Suppressor macrophage treated with lipopolysaccharide for 4 hours (primary cell): Measurements from ENCODE around the gene CHRM4.
"Not testable (repeated sequence)": the region's sequence is repeated elsewhere in the genome, so short reads cannot be mapped to it uniquely, and the experiment has no call there.

Experiments used
- DNase-seq: peaks from one replicate; pipeline ENCODE4 v3.0.0-alpha.2; 2020

CHRM4 gene

DNA sequence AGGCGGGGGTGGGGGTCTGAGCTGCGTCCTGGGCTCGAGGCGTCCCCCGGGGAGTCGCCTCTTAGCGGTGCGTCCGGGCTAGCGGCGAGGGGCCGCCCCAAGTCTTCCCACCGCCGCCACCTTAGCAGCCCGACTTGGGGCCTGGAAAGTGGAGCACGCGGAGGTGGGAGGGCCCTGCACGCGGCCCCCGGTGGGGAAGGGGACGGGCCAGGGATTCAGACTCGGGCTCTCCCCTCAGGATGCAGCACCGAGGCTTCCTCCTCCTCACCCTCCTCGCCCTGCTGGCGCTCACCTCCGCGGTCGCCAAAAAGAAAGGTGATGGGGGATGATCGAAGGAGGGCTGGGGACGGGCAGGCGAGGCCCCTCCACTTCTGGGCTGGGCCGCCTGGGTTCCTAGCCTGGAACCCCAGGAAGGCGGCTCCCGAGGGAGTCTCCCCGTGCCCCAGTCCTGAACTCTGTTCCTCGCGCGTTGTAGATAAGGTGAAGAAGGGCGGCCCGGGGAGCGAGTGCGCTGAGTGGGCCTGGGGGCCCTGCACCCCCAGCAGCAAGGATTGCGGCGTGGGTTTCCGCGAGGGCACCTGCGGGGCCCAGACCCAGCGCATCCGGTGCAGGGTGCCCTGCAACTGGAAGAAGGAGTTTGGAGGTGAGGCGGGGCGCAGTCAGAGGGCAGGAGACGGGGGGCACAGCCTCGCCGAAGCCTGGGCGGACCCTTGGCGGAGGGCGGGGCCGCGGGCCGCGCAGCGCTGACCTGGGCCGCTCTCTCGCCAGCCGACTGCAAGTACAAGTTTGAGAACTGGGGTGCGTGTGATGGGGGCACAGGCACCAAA, 9.5 kb downstream of the CHRM4 start:
- DNase-seq: no peak

DNA sequence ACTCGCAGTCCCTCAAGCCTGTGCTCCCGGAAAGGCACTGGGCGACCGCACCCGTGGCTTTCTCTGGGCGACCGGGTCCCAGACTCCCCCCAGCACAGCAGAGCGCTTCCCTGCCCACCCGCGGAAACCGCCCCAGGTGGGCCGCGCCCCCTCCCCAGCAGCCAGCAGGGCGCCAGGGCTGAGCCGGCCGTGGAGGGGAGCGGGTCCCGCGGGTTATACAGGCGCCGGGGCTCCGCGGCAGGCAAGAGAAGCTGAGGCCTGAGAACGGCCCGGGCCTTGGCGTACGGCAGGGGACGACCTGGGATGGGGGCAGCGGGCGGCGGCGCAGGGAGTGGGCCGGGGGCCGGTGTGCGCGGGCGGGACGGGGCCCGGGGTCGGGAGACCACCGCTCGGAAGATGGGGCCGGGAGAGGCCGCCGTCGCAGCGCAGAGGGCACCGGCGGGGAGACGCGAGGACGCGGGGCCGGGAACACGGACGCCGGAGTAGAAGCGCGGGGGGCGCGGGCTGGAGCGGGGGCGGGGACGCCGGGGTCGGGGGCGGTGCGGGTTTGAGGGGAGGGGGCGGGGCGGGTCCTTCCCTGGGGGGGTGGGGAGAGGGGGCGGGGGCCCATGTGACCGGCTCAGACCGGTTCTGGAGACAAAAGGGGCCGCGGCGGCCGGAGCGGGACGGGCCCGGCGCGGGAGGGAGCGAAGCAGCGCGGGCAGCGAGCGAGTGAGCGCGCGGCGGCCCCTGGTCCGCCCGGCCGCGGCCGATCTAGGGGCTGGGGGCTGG, 10.3 kb downstream of the CHRM4 start, which contains the start of gene MDK:
MDK (plus strand) TSS at position 622 of the 771 bp plus-strand sequence. CDS start 389 bp downstream, outside the sequence.
- DNase-seq: no peak

DNA sequence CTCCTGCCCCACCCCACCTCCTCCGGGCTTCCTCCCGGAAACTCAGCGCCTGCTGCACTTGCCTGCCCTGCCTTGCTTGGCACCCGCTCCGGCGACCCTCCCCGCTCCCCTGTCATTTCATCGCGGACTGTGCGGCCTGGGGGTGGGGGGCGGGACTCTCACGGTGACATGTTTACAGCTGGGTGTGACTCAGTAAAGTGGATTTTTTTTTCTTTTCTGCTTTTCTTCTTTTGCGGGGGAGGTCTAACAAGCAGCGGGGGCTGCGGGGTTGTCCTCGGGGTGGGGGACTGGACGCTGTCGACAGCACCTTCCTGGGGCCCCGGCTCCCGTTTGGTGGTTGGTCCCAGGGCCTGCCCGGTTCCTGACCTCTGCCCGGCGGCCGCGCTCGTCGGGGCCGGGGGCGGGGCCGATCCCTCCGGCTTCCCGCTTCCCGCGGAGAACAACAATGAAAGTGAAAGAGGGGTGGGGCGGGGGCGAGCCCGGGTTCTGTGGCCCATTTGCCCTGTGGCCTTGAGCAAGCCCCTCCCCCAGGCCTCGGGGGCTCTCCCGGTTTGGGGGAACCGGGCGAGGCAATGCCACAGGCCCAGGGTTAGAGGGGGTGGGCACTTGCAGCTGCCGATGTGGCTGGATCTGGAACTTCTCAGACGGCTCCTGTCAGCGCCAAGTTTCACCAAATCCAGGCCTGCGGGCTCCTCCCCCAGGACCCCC, 11.1 kb downstream of the CHRM4 start:
- DNase-seq: peak; percentile 89

DNA sequence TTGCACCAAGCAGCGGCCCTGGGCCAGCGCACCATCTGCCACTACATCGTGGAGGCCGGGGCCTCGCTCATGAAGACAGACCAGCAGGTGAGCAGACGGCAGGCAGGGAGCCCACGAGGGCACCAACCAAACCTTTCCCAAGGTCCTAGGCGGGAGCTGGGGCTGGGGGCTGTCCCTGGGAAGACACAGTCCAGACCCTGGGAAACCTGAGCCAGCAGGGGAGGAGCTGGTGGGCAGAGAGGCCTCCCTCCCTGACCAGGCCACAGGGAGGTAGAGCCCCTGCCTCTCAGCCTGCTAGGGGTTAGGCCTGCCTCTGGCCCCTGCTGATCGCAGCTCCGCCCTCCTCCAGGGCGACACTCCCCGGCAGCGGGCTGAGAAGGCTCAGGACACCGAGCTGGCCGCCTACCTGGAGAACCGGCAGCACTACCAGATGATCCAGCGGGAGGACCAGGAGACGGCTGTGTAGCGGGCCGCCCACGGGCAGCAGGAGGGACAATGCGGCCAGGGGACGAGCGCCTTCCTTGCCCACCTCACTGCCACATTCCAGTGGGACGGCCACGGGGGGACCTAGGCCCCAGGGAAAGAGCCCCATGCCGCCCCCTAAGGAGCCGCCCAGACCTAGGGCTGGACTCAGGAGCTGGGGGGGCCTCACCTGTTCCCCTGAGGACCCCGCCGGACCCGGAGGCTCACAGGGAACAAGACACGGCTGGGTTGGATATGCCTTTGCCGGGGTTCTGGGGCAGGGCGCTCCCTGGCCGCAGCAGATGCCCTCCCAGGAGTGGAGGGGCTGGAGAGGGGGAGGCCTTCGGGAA, 11.9 kb downstream of the CHRM4 start:
- DNase-seq: not testable (repeated sequence)

DNA sequence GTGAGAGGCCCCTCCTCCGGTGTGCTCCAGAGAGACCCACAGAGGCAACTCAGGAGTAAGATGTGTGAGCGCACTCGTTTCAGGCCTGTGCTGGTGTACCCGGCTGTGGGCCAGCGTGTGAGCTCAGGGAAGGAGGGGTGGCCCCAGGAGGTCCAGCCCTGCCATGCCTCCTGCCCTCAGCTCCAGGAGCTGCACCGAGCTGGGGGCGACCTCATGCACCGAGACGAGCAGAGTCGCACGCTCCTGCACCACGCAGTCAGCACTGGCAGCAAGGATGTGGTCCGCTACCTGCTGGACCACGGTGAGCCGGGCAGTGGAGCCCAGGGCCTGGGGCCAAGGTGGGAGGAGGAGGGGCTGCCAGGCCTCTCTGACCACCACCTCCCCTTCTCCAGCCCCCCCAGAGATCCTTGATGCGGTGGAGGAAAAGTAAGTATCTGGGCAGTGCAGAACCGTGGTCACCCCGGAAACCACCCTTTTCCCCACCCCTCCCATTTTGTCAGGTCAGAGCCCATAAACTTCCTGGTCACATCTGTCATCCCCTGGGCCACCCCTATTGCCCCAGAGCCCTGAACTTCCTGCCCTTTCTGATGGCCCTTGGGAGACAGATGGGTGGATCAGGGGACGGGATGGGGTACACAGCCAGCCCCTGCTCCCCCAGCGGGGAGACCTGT, 12.6 kb downstream of the CHRM4 start:
- DNase-seq: no peak

DNA sequence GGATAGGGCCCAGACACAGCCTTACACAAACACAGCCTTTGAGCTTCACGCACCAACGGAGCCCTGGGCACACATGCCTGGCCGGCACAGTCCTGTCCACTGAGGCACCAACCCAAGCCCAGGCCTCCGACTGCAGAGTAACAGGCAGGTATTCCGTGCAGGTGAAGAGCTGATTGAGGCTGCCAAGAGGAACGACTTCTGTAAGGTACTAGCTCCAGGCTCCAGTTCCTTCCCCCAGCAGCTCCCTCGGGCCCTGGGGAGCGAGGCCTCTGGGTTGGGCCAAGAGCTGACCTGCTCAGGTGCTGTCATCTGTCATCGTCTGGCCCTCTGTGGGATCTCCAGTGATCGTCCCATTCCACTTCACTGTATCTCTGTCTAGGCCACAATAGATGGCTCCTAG, 13.3 kb downstream of the CHRM4 start:
- DNase-seq: no peak

DNA sequence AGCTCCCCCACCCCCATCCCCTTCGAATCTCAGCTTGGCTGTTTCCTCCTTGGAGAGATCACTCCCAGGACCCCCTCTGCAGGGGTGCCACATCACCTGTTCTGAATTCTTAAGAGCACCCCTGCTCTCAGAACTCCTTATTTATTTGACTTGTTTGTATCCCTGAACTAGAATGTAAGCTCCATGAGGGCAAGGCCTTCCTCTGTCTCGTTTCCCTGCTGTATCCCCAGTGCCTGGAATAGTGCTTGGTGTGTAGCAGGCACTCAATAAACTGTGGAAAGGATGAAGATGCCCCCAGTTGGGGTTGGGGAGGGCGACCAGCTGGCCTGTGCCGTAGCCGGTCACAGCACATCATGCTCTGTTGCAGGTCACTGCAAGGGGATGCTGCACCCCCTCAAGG, 13.7 kb downstream of the CHRM4 start:
- no peak for DNase-seq

DNA sequence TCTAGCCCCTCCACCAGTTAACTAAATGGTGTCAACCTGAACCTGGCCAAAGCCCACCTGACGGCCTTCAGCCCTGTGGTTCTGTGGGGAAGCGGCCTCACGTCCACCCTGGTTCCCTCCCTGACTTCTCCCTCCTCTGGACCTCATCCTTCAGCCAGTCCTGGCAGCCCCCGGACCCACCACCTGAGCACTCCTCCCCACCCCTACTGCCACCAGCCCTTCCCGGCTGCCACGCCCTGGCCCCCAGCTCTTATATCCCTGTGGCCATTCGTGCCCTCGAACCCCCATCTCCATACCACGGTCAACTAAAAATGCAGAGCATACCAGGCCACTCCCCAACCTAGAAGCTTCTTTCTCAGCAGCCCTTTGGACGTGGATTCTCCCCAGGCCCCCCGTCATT, 14.3 kb downstream of the CHRM4 start:
- DNase-seq: no peak

DNA sequence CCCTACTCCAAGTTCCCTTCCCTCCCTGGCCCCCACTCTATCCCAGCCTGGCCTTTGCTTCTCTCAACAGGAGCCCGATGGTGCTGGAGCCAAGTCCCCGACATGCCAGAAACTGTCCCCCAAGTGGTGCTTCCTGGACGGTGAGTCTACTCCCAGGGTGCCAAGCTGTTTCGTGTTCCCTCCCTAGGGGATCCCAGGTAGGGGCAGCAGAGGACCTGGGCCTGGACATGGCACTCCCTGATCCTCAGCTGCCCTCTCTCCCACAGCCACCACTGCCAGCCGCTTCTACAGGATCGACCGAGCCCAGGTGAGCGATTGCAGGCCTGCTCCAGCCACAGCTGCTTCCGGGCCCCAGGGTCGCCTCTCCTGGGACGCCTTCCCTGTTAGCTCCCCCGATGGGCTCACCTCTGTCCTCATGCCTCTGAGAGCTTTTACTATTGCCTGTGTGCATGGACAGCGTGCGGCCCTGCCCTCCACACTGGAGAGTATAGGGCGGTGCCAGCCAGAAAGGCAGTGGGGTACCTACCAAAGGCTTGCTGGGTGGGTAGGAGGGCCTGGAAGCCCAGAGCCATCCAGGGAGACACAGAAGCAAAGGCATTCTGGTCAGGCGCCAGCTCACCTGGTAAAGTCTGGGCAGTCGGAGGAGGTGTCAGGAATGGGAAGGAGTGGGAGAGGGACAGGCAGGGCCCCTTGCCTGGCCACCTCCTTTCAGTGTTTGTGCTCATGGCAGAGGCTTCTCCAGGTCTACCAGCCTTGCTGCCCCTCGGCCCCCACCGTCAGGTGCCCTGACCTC, 15.1 kb downstream of the CHRM4 start:
- no peak for DNase-seq

DNA sequence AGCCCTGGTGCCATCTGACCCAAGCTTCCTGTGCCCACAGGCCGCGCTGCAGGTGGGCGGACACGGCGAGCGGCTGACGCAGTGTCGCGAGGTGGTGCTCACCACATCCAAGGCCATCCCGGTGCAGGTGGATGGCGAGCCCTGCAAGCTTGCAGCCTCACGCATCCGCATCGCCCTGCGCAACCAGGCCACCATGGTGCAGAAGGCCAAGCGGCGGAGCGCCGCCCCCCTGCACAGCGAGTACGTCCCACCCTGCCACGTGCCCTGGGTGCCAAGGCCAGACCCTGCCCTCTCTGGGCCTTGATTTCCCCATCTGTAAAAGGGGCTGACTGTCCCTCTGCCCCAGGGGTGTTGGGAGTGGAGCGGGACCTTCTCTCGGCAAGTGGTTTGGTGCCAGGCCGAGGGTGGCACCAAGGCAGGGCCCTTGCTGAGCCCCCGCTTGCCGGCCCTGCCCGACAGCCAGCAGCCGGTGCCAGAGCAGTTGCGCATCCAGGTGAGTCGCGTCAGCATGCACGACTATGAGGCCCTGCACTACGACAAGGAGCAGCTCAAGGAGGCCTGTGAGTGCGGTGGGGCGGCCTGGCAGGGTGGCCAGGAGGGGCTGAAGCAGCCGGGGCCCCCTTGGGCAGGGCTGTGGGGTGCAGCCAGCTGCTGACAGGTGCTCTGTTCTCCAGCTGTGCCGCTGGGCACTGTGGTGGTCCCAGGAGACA, 16.0 kb downstream of the CHRM4 start:
- DNase-seq: no peak

DNA sequence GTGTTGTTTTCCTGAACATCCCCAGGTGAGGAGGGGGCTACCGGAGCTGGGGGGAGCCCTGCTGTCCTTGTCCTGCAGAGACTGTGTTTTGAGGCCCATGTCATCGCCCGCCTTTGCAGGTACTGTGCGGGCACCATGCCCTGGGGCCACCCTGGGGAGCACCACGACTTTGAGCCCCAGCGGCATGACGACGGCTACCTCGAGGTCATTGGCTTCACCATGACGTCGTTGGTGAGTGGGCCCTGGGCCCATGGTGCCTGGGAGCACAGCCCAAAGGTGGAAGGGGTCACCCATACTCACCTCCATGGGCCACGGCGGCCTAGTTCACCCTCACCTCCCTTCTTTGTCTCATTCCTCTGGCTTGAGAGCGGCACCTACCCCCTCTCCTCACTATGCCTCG, 16.8 kb downstream of the CHRM4 start:
- no peak for DNase-seq

DNA sequence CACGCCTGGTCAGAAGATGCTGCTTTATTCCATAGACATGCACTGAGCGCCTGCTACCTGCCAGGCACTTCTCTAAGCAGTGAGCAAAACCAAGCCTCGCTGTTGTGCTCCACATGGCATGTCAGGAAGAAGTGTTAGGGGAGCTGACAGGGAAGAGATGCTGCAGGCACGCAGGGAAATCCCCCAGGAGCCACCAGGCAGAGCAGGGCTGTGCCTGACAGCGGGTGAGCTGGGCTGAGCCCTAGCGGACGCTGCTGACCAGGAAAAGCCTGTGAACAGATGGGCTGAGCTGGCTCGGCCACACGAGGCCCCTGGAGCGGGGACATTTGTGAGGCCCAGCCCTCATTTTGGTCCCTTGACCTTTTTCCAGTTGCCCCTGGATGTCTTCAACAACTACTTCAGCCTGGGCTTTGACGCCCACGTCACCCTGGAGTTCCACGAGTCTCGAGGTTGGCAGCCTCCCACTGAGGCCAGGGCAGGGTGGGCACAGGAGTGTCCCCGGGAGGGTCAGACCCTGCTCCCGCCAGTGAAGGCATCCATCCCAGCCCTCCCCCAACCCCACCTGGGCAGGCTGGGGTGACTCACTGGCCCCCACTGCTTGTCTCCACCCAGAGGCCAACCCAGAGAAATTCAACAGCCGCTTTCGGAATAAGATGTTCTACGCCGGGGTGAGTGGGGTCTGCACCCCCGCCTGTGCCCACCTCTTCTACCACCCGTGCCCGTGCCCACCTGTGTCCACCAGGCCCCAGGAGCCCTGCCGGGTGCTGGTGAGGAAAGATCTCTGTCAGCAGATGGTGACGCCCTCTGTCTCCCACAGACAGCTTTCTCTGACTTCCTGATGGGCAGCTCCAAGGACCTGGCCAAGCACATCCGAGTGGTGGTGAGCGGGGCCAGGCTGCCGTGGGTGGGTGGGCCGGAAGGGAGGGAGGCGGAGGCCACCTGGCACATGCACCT, 17.5 kb downstream of the CHRM4 start:
- no peak for DNase-seq

DNA sequence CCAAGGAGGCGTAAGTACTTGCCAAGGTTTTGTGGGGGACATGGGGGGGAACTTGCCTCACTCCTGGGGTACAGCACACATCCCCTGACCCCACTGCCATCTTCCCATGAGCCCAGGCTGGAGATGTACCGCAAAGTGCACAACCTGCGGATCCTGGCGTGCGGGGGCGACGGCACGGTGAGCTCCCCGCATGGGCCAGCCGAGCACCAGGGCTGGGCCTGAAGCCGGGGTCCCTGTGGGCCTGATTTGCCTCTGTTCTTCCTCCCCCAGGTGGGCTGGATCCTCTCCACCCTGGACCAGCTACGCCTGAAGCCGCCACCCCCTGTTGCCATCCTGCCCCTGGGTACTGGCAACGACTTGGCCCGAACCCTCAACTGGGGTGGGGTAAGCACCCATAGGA, 19.1 kb downstream of the CHRM4 start:
- DNase-seq: not testable (repeated sequence)

DNA sequence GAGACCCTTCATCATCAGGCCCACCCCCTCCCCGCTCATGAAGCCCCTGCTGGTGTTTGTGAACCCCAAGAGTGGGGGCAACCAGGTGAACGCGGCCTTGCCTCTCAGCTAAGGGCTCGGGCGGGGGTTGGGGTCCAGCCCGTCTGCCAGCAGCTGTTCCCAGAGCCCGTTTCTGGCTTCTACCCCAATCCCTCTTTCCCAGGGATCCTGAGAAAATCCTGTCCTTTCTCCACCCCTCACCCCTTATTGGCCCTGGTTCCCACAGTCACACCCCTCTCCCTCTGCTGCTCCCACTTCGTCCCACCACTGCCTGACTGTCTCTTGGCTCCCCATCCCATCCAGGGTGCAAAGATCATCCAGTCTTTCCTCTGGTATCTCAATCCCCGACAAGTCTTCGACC, 19.5 kb downstream of the CHRM4 start:
- no peak for DNase-seq

DNA sequence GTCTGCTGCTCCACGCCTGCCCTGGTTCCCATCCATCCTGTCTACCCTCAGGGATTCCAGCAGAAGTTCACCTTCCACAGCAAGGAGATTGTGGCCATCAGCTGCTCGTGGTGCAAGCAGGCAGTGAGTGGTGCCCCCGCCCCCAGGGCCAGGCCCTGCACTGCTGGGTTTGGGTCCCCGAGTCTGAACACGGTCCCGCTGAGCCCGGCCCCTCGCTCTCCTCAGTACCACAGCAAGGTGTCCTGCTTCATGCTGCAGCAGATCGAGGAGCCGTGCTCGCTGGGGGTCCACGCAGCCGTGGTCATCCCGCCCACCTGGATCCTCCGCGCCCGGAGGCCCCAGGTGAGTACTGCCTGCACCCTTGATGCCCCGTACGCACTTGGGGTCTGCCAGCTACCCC, 20.3 kb downstream of the CHRM4 start:
- DNase-seq: not testable (repeated sequence)

DNA sequence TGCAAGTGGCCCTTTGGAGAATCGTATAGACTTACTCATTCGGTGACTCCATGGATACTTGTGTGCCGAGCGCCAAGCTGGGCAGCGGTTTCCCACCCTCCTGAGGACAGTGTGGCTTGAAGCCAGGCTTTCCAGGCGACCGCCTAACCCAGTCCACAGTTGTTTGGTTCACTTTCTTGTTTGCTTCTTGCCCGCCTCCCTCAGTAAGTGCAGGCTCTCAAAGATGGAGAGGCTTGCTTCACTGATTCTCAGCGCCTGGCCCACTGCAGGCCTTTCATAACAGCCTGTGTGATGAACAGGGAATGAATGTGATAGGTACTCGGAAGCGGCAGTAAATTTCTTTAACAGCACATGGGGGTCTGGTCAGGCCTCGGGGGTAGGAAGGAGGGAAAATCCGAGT, 21.3 kb downstream of the CHRM4 start:
- no peak for DNase-seq

DNA sequence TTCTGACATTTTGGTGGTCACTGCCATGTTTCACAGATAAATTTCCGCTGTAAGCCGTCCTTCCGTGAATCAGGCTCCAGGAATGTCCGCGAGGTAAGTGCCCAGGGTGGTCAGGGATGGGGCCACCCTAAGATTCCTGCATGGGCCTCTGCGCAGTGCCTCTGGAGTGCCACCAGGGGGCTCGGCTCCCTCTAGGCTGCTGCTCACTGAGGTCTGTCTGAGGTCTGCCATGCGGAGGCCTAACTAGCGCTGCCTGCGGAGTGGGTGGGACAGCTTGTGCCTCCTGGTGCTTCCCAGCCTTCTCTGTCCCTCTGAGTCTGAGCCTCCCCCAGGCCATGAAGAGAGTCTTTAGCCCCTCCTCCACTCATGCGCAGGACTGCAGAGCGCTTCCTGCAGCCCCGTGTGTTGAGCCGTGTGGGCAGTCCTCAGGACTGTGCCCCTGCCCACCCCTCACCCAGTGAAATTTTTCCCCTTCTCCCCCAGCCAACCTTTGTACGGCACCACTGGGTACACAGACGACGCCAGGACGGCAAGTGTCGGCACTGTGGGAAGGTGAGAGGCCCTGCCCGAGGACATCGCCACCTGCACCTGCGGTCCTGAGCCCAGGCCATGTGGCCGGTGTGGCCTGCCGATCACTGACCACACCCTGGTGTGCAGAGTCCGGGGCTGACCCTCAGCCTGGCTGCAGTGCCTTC, 22.0 kb downstream of the CHRM4 start:
- peak; percentile 67 for DNase-seq

DNA sequence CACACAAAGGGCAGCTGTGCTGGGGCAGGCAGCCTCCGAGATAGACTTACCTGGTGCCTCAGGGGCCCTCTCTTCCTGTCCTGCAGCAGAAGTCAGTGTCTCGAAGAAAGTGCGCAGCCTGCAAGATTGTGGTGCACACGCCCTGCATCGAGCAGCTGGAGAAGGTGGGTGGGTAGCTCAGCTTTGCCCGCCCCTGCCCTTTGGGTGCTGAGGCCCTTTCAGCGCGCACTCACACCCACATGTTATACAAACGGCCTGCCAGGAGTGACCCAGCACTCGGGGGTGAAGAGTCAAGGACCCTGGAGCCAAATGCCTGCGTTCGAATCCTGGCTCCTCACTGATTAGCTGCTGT, 23.7 kb downstream of the CHRM4 start:
- no peak for DNase-seq
